OCI-LY1 (cell line): Measurements from ENCODE around the gene SORBS1.

Experiments used
- H2AFZ ChIP-seq: fragments of 200-600 bp; sonication (generic), shearing (Covaris generic); 2 replicates; pipeline ENCODE4 v1.6.0; 2014; ENCODE audit warnings: antibody characterized with exemption, mild to moderate bottlenecking, low read length
- H3F3A ChIP-seq: fragments of 200-600 bp; sonication (generic), shearing (Covaris generic); 2 replicates; pipeline ENCODE4 v1.6.0; 2014; ENCODE audit warnings: mild to moderate bottlenecking, antibody characterized with exemption, low read length, moderate library complexity; ENCODE audit not compliant: insufficient read depth
- H3K27ac ChIP-seq: fragments of 200-600 bp; sonication (generic); 2 replicates; pipeline ENCODE4 v1.5.1; 2014; ENCODE audit warnings: low read length, mixed run types, mild to moderate bottlenecking, low read depth; ENCODE audit not compliant: poor library complexity, severe bottlenecking
- H3K27me3 ChIP-seq: fragments of 200-600 bp; sonication (generic); 2 replicates; pipeline ENCODE4 v1.6.0; 2014; ENCODE audit warnings: antibody characterized with exemption, mild to moderate bottlenecking, low read length, moderate library complexity; ENCODE audit not compliant: insufficient read depth
- H3K36me3 ChIP-seq: fragments of 200-600 bp; sonication (generic); 2 replicates; pipeline ENCODE4 v1.6.1; 2014; ENCODE audit warnings: mild to moderate bottlenecking, antibody characterized with exemption, low read length, moderate library complexity, mixed read lengths; ENCODE audit not compliant: insufficient read depth
- H3K4me1 ChIP-seq: fragments of 200-600 bp; sonication (generic); 2 replicates; pipeline ENCODE4 v1.5.1; 2014; ENCODE audit warnings: mild to moderate bottlenecking, low read length, moderate library complexity; ENCODE audit not compliant: insufficient read depth, severe bottlenecking
- H3K4me2 ChIP-seq: fragments of 200-600 bp; sonication (generic), shearing (Covaris generic); 2 replicates; pipeline ENCODE4 v1.6.1; 2014; ENCODE audit warnings: low read length
- H3K4me3 ChIP-seq: fragments of 200-600 bp; sonication (generic); 2 replicates; pipeline ENCODE4 v1.5.1; 2014; ENCODE audit warnings: low read length, low read depth, mild to moderate bottlenecking, mixed read lengths; ENCODE audit not compliant: poor library complexity, severe bottlenecking
- H3K79me2 ChIP-seq: fragments of 200-600 bp; shearing (Covaris generic); 2 replicates; pipeline ENCODE4 v1.6.1; 2016; ENCODE audit warnings: mixed run types, low read length, mixed read lengths; ENCODE audit not compliant: insufficient read depth
- H3K9ac ChIP-seq: fragments of 200-600 bp; sonication (generic), shearing (Covaris generic); 2 replicates; pipeline ENCODE4 v1.6.1; 2014; ENCODE audit warnings: mild to moderate bottlenecking, low read length, mixed read lengths
- H3K9me2 ChIP-seq: fragments of 200-600 bp; sonication (generic), shearing (Covaris generic); 2 replicates; pipeline ENCODE4 v1.6.1; 2014; ENCODE audit warnings: low read depth, mild to moderate bottlenecking, low read length, mixed read lengths
- H3K9me3 ChIP-seq: fragments of 200-600 bp; shearing (Covaris generic); 2 replicates; pipeline ENCODE4 v1.6.1; 2014; ENCODE audit warnings: low read length, mixed read lengths
- H4K20me1 ChIP-seq: fragments of 200-600 bp; sonication (generic), shearing (Covaris generic); 2 replicates; pipeline ENCODE4 v1.6.0; 2016; ENCODE audit warnings: mild to moderate bottlenecking, low read length; ENCODE audit not compliant: insufficient read depth
- EZH2 ChIP-seq: fragments of 200-600 bp; sonication (generic), shearing (Covaris generic); IDR thresholded peaks from 2 replicates; pipeline ENCODE4 v1.8.0; 2017; ENCODE audit warnings: borderline replicate concordance, mixed run types, mild to moderate bottlenecking, antibody characterized with exemption, low read length, moderate library complexity, mixed read lengths
- TF ChIP-seq, protein P1 (sequence below): fragments of 200-600 bp; sonication (generic), shearing (Covaris generic); IDR thresholded peaks from 2 replicates; pipeline ENCODE4 v1.5.1; 2017; ENCODE audit warnings: mild to moderate bottlenecking, antibody characterized with exemption, low read length, moderate library complexity, mixed read lengths

The SORBS1 gene

DNA sequence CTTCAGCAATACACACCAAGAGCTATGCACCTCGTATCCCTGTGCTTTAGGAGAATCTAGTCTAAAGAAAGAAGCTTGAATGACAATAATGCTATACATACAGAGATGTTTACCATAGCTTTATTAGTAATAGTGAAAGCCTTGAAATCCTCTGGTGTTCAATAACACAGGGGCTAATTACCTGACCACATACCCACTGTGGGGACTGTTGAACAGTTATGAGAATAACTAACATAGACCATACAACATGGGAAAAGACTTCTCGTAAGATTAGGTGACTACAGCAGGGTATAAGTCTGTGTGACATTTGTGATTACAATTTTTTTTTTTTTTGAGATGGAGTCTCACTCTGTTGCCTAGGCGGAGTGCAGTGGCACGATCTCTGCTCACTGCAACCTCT is 111.0 kb downstream of the SORBS1 start:
- no peak overlapping the region for H3K27ac ChIP-seq
- H3K9ac ChIP-seq: no peak overlapping the region
- no peaks in the 10 kb centered on the region for H3K79me2 ChIP-seq
- H3K9me2 ChIP-seq: no peaks in the 10 kb centered on the region
- TF ChIP-seq EZH2: no peak
- TF ChIP-seq, protein P1, sequence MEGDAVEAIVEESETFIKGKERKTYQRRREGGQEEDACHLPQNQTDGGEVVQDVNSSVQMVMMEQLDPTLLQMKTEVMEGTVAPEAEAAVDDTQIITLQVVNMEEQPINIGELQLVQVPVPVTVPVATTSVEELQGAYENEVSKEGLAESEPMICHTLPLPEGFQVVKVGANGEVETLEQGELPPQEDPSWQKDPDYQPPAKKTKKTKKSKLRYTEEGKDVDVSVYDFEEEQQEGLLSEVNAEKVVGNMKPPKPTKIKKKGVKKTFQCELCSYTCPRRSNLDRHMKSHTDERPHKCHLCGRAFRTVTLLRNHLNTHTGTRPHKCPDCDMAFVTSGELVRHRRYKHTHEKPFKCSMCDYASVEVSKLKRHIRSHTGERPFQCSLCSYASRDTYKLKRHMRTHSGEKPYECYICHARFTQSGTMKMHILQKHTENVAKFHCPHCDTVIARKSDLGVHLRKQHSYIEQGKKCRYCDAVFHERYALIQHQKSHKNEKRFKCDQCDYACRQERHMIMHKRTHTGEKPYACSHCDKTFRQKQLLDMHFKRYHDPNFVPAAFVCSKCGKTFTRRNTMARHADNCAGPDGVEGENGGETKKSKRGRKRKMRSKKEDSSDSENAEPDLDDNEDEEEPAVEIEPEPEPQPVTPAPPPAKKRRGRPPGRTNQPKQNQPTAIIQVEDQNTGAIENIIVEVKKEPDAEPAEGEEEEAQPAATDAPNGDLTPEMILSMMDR: no peak
- no peaks in the 10 kb centered on the region for H4K20me1 ChIP-seq
- no peaks in the 10 kb centered on the region for H3K36me3 ChIP-seq
- no peaks in the 10 kb centered on the region for H3K27me3 ChIP-seq
- no peaks in the 10 kb centered on the region for H3K9me3 ChIP-seq
- no peaks in the 10 kb centered on the region for H3F3A ChIP-seq
- no peak overlapping the region for H3K4me2 ChIP-seq
- H3K4me3 ChIP-seq: no peak overlapping the region
- H3K4me1 ChIP-seq: no peaks in the 10 kb centered on the region
- H2AFZ ChIP-seq: no peak overlapping the region

DNA sequence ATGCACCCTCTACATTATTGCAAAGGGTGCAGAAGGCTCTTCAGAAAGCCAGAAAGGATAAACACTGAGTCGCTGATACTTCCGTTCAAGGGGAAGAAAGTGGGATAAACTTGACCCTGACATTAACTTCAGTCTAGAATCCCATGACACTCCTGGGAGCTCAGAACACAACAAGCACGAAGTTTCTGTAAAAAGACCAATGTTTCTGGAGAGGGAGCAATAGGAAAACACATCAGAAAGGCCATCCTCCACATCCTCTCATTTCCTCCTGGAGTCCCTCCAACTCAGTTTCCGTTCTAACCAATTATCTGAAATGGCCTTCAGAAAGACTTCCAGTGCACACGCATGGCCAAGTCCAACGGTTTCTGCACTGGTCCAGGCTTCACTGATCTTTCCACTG is 113.5 kb downstream of the SORBS1 start:
- Histone ChIP-seq H3K4me1 (no peaks in the 10 kb centered on the region), H3K9me2 (no peaks in the 10 kb centered on the region), H3K9me3 (no peaks in the 10 kb centered on the region), H4K20me1 (no peaks in the 10 kb centered on the region), H3F3A (no peaks in the 10 kb centered on the region), H3K4me2 (no peak overlapping the region), H3K4me3 (no peak overlapping the region), H2AFZ (no peak overlapping the region), H3K36me3 (no peaks in the 10 kb centered on the region), H3K9ac (no peak overlapping the region), H3K27me3 (no peaks in the 10 kb centered on the region), H3K27ac (no peak overlapping the region), H3K79me2 (no peaks in the 10 kb centered on the region)
- TF ChIP-seq, protein P1: no peak
- TF ChIP-seq EZH2: no peak

DNA sequence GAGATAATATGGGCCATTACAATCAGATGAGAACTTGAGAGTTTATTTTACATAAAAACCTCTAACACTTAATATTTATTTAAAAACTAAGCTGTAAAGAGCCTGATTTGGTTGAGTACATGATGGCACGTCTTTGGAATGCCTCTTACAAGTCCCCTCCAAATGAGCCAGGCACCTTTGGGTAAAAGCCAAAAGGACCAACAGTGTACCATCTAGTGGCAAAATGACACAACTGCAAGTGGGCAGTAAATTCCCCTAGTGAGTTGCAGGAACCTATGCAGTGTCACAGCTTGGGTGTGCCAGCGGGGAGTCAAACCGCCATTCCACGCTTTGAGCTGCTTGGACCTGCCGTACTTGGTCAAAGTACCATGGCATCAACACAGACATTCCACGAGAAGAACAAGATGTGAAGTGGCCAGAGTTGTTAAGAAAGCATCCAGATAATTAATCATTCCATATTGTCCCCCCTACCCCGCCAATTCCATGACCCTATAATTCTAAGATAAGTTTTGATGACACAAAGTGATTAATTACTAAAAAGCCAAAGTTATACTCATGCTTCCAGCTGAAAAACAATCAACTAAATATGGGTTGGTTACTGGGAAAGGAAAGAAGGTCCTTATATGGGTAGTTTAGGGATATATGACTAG is 115.2 kb downstream of the SORBS1 start:
- H3K4me3 ChIP-seq: no peak overlapping the region
- no peaks in the 10 kb centered on the region for H3K36me3 ChIP-seq
- H3K27ac ChIP-seq: no peak overlapping the region
- H3F3A ChIP-seq: no peaks in the 10 kb centered on the region
- H3K9ac ChIP-seq: no peak overlapping the region
- no peaks in the 10 kb centered on the region for H3K9me2 ChIP-seq
- no peaks in the 10 kb centered on the region for H3K9me3 ChIP-seq
- no peak for TF ChIP-seq EZH2
- TF ChIP-seq, protein P1: peak; percentile 46
- H2AFZ ChIP-seq: no peak overlapping the region
- H3K27me3 ChIP-seq: no peaks in the 10 kb centered on the region
- H3K4me2 ChIP-seq: no peak overlapping the region
- no peaks in the 10 kb centered on the region for H3K79me2 ChIP-seq
- no peaks in the 10 kb centered on the region for H3K4me1 ChIP-seq
- H4K20me1 ChIP-seq: no peaks in the 10 kb centered on the region
